ENCODE data around the gene RPS6KA6. TPM values are rescaled to one million over a fixed set of nuclear protein-coding genes. Genes with fewer than 3 reads are reported as not detected.

The RPS6KA6 gene
- total RNA-seq, 1 donor from 2014 or later = 7.8 TPM

DNA sequence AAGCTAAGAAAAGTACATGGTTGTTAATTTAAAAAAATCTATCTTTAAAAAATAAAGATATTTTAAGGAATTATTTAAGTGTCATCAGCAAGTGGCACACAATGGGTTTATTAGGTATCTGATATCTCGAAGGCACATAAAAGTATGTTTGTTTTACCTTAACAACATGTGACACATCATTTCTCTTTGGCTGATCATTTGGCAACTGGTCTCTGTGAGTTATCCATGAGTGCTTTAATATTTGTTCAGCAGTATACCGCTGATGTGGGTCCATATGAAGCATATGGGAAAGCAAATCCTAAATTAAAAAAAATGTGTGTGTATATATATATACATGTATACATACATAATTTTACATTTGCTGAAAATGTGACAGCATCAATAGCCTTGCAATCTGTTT is 123.2 kb downstream of the RPS6KA6 start:
- Mint-ChIP-seq H3K4me3 (no peak overlapping the region), H3K36me3 (ENCODE audit: low read depth) (peaks cover 13% of the 10 kb centered on the region), H3K9me3 (peaks cover 14% of the 10 kb centered on the region), H3K27ac (ENCODE audit: unreplicated experiment) (no peak overlapping the region), H3K27me3 (ENCODE audit: low read depth) (no peaks in the 10 kb centered on the region), H3K4me1 (no peaks in the 10 kb centered on the region)
- DNase-seq (ENCODE audit: low read depth, low spot score) = no peak
- TF ChIP-seq, protein P1, sequence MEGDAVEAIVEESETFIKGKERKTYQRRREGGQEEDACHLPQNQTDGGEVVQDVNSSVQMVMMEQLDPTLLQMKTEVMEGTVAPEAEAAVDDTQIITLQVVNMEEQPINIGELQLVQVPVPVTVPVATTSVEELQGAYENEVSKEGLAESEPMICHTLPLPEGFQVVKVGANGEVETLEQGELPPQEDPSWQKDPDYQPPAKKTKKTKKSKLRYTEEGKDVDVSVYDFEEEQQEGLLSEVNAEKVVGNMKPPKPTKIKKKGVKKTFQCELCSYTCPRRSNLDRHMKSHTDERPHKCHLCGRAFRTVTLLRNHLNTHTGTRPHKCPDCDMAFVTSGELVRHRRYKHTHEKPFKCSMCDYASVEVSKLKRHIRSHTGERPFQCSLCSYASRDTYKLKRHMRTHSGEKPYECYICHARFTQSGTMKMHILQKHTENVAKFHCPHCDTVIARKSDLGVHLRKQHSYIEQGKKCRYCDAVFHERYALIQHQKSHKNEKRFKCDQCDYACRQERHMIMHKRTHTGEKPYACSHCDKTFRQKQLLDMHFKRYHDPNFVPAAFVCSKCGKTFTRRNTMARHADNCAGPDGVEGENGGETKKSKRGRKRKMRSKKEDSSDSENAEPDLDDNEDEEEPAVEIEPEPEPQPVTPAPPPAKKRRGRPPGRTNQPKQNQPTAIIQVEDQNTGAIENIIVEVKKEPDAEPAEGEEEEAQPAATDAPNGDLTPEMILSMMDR (conservative IDR thresholded peaks at IDR 0.05) = no peak

DNA sequence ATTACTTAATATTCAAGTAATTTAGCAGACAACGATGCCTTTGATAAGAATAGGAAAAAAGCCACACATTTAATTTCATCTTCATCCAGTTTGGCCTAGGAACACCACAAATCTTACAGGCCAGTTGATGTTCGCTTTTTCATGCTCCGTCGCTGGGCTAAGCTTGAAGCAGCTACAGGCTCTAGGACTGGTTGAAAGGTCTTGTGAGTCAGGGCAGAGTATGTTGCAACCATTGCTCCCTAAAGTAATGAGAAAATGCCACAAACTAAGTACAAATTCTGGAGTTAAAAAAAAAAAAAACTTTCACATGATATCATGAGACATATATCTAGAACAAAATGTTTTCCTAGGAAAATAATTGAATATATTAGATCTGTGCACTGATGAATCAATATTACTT is 123.8 kb downstream of the RPS6KA6 start:
- no peak for DNase-seq (ENCODE audit: low read depth, low spot score)
- Mint-ChIP-seq H3K27me3 (ENCODE audit: low read depth) (no peaks in the 10 kb centered on the region), H3K4me1 (no peaks in the 10 kb centered on the region), H3K36me3 (ENCODE audit: low read depth) (peaks cover 9% of the 10 kb centered on the region), H3K9me3 (peaks cover 10% of the 10 kb centered on the region), H3K27ac (ENCODE audit: unreplicated experiment) (no peak overlapping the region), H3K4me3 (no peak overlapping the region)
- TF ChIP-seq, protein P1 (conservative IDR thresholded peaks at IDR 0.05) = no peak

GRCh38 chrX:84047339-84047738 is 140.7 kb downstream of the RPS6KA6 start:
- no peak for DNase-seq (ENCODE audit: low read depth, low spot score)
- TF ChIP-seq, protein P1 (conservative IDR thresholded peaks at IDR 0.05) = no peak
- Mint-ChIP-seq H3K4me3 (no peak overlapping the region), H3K9me3 (peaks cover 6% of the 10 kb centered on the region), H3K4me1 (peaks cover 5% of the 10 kb centered on the region), H3K36me3 (ENCODE audit: low read depth) (peaks cover 3% of the 10 kb centered on the region), H3K27ac (ENCODE audit: unreplicated experiment) (no peak overlapping the region), H3K27me3 (ENCODE audit: low read depth) (peaks cover 4% of the 10 kb centered on the region)

DNA sequence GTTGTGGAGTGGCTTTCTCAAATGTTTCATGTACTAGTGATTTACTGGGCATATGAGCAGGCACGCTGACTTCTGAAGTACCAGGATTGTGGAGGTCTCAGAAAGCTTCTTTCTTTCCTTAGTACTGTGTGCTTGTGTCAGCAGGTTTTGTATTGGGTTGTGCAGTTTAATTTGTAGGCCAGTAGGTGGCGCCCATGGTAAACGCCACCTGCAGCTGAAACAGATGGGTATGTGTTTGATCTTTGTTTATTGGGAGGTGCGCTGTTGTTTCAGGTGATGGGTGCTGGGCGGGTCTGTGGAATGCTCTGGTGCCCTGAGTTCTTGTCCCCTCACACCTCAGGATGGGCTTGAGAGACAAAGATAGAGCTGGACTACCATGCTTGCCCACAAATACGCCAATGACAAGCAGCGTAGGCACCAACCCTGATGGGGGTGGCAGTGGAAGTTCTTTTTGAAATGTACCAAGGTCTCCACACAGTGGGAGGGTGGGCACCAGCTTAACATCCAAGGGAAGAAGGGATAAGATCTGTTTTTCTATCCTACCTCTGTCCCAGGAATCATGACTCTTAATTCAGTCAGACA is 141.5 kb downstream of the RPS6KA6 start:
- peaks cover 4% of the 10 kb centered on the region for H3K27me3 Mint-ChIP-seq (ENCODE audit: low read depth)
- peaks cover 3% of the 10 kb centered on the region for H3K36me3 Mint-ChIP-seq (ENCODE audit: low read depth)
- H3K4me3 Mint-ChIP-seq = no peak overlapping the region
- H3K4me1 Mint-ChIP-seq = peaks cover 5% of the 10 kb centered on the region
- H3K9me3 Mint-ChIP-seq = peaks cover 11% of the 10 kb centered on the region
- peak; percentile 7 for DNase-seq (ENCODE audit: low read depth, low spot score)
- TF ChIP-seq, protein P1 (conservative IDR thresholded peaks at IDR 0.05) = peak; percentile 72
- H3K27ac Mint-ChIP-seq (ENCODE audit: unreplicated experiment) = no peak overlapping the region

DNA sequence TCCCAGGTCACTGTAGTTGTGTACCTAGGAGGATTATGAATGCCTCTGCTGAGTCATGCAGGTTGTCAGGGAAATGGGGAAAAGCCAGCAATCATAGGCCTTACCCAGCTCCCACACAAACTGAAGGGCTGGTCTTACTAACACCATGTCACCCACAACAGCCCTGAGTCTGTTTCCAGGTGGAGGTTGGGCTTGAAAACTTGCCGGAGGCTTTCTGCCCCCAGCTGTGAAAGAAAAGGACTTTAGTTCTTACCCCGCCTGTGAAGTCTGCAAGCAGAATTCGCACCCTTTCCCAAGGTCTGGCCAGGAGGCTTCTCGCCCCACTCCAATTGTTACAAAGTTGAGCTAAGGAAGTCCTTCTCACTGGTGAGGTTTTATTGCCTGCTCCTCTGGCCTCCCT is 143.9 kb downstream of the RPS6KA6 start:
- Mint-ChIP-seq H3K27ac (ENCODE audit: unreplicated experiment) (no peak overlapping the region), H3K36me3 (ENCODE audit: low read depth) (peaks cover 5% of the 10 kb centered on the region), H3K27me3 (ENCODE audit: low read depth) (peaks cover 4% of the 10 kb centered on the region), H3K4me3 (no peak overlapping the region), H3K9me3 (peaks cover 17% of the 10 kb centered on the region), H3K4me1 (peaks cover 5% of the 10 kb centered on the region)
- TF ChIP-seq, protein P1 (conservative IDR thresholded peaks at IDR 0.05) = no peak
- DNase-seq (ENCODE audit: low read depth, low spot score) = no peak

Small RNA genes within 50 kb of the gene (microRNA-seq; reads per million reads assigned to microRNA genes)
- not detected for gene MIR548I4
